SU-DHL-6 (cell line): Measurements from ENCODE around the gene ANKFY1.

ENCODE experiments used
- EZH2phosphoT487 ChIP-seq: fragments of 200-600 bp; sonication (generic), shearing (Covaris generic); conservative IDR thresholded peaks from 2 replicates; pipeline ENCODE4 v1.6.1; 2018; ENCODE audit warnings: mild to moderate bottlenecking, antibody characterized with exemption, low read length, moderate library complexity, mixed read lengths
- TF ChIP-seq, protein P1 (sequence below): fragments of 200-600 bp; sonication (generic); IDR thresholded peaks from one replicate; pipeline ENCODE4 v1.5.1; 2017; ENCODE audit warnings: antibody characterized with exemption, mild to moderate bottlenecking, low read length, moderate library complexity; ENCODE audit not compliant: insufficient read depth, poor library complexity, severe bottlenecking

DNA sequence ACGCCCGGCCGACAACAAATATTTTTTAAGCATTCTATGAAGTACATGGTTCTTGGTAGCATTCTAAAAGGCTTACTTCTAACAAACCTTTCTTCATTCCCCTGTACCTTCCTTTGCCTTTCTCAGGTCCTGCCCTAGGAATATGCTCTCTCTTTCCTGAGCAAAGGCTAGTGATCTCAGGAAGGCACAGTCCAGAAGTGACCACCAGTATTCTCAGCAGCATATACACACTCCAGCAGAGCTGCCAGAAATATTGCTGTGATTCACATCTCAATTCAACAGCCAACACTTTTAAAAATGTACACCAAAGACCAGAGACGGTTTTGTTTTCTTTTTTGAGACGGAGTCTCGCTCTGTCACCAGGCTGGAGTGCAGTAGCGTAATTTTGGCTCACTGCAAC is 41.4 kb upstream of the ANKFY1 start:
- TF ChIP-seq, protein P1, sequence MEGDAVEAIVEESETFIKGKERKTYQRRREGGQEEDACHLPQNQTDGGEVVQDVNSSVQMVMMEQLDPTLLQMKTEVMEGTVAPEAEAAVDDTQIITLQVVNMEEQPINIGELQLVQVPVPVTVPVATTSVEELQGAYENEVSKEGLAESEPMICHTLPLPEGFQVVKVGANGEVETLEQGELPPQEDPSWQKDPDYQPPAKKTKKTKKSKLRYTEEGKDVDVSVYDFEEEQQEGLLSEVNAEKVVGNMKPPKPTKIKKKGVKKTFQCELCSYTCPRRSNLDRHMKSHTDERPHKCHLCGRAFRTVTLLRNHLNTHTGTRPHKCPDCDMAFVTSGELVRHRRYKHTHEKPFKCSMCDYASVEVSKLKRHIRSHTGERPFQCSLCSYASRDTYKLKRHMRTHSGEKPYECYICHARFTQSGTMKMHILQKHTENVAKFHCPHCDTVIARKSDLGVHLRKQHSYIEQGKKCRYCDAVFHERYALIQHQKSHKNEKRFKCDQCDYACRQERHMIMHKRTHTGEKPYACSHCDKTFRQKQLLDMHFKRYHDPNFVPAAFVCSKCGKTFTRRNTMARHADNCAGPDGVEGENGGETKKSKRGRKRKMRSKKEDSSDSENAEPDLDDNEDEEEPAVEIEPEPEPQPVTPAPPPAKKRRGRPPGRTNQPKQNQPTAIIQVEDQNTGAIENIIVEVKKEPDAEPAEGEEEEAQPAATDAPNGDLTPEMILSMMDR: no peak
- TF ChIP-seq EZH2phosphoT487: no peak
